Hepatocyte (in vitro differentiated cells): ENCODE results near the gene FGD4.

ENCODE experiments used
- CTCF ChIP-seq: fragments of 200-600 bp; sonication (generic); IDR thresholded peaks from 2 replicates; pipeline ENCODE4 v1.5.1; 2016; ENCODE audit warnings: antibody characterized with exemption, mild to moderate bottlenecking; ENCODE audit not compliant: poor library complexity
- EZH2 ChIP-seq: fragments of 200-600 bp; sonication (generic); IDR thresholded peaks from 2 replicates; pipeline ENCODE4 v1.6.1; 2016; ENCODE audit warnings: antibody characterized with exemption, mild to moderate bottlenecking, borderline replicate concordance
- EZH2phosphoT487 ChIP-seq: fragments of 200-600 bp; sonication (generic); IDR thresholded peaks from one replicate; pipeline ENCODE4 v1.6.1; 2018; ENCODE audit warnings: antibody characterized with exemption, mild to moderate bottlenecking, low read depth, moderate library complexity; ENCODE audit not compliant: unreplicated experiment, severe bottlenecking

- TF ChIP-seq CTCF (no peak), EZH2phosphoT487 (no peak), EZH2 (no peak)
These were observed 291.6 kb downstream of the FGD4 start for GRCh38 chr12:32690927-32691326.
